ENCODE data around the gene RIC1. TPM values are rescaled to one million over a fixed set of nuclear protein-coding genes. Genes with fewer than 3 reads are reported as not detected.

Gene RIC1
- total and polyA plus RNA-seq, 2 of the 13 experiments (the other 11 are each of a cell fraction or from before 2014, with no cell fraction given): 18.2 to 19.0 TPM

DNA sequence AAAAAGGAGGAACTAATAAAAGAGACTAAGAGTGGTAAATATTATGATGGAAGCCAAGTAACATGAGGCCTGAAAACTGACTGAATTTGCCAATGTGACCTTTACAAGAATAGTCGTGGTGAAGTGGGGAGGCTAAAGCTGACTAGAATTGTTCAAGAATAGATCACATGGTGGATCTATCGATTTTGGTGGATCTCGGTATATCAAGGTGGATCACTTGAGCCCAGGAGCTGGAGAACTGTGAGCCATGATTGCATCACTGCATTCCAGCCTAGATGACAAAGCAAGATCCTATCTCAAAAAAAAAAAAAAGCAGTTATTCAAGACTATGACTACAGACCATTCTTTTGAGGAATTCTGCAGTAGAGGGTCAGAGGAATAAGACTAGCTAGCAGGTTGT, 189.0 kb downstream of the RIC1 start (continued):
- TF ChIP-seq, protein P1, sequence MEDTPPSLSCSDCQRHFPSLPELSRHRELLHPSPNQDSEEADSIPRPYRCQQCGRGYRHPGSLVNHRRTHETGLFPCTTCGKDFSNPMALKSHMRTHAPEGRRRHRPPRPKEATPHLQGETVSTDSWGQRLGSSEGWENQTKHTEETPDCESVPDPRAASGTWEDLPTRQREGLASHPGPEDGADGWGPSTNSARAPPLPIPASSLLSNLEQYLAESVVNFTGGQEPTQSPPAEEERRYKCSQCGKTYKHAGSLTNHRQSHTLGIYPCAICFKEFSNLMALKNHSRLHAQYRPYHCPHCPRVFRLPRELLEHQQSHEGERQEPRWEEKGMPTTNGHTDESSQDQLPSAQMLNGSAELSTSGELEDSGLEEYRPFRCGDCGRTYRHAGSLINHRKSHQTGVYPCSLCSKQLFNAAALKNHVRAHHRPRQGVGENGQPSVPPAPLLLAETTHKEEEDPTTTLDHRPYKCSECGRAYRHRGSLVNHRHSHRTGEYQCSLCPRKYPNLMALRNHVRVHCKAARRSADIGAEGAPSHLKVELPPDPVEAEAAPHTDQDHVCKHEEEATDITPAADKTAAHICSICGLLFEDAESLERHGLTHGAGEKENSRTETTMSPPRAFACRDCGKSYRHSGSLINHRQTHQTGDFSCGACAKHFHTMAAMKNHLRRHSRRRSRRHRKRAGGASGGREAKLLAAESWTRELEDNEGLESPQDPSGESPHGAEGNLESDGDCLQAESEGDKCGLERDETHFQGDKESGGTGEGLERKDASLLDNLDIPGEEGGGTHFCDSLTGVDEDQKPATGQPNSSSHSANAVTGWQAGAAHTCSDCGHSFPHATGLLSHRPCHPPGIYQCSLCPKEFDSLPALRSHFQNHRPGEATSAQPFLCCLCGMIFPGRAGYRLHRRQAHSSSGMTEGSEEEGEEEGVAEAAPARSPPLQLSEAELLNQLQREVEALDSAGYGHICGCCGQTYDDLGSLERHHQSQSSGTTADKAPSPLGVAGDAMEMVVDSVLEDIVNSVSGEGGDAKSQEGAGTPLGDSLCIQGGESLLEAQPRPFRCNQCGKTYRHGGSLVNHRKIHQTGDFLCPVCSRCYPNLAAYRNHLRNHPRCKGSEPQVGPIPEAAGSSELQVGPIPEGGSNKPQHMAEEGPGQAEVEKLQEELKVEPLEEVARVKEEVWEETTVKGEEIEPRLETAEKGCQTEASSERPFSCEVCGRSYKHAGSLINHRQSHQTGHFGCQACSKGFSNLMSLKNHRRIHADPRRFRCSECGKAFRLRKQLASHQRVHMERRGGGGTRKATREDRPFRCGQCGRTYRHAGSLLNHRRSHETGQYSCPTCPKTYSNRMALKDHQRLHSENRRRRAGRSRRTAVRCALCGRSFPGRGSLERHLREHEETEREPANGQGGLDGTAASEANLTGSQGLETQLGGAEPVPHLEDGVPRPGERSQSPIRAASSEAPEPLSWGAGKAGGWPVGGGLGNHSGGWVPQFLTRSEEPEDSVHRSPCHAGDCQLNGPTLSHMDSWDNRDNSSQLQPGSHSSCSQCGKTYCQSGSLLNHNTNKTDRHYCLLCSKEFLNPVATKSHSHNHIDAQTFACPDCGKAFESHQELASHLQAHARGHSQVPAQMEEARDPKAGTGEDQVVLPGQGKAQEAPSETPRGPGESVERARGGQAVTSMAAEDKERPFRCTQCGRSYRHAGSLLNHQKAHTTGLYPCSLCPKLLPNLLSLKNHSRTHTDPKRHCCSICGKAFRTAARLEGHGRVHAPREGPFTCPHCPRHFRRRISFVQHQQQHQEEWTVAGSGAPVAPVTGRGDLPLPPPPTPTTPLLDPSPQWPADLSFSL (CRISPR knock-in tag; IDR thresholded peaks at IDR 0.05): no peak
- TF ChIP-seq ATF7 (IDR thresholded peaks at IDR 0.05) (peak; percentile 32; the same call in 1 of the 2 replicates), ATF7 (CRISPR knock-in tag; IDR thresholded peaks at IDR 0.05) (no peak), SP1 (IDR thresholded peaks at IDR 0.05) (no peak), SP1 (CRISPR knock-in tag; IDR thresholded peaks at IDR 0.05) (no peak), CEBPG (CRISPR knock-in tag; IDR thresholded peaks at IDR 0.05) (peak; percentile 70; the same call in 1 of the 2 replicates), NFE2 (CRISPR knock-in tag; IDR thresholded peaks at IDR 0.05) (peak; percentile 69; the same call in 1 of the 2 replicates), ZNF878 (CRISPR knock-in tag; IDR thresholded peaks at IDR 0.05) (no peak)
